A172 (cell line): ENCODE results near the gene FAM83F. TPM values are rescaled to one million over a fixed set of nuclear protein-coding genes. Genes with fewer than 3 reads are reported as not detected.

Experiments
- DNase-seq: peaks from one replicate; pipeline ENCODE4 v3.0.0-alpha.2; 2015; ENCODE audit warnings: low spot score
- total RNA-seq: library from RNA; depleted of rRNA; stranded (reverse); fragments of >200 nt; shearing (Covaris generic); gene quantifications from 2 replicates; pipeline ENCODE4 v1.2.3, GENCODE V29; 2014

The FAM83F gene
- total RNA-seq, 1 experiment from 2014 or later = not detected

DNA sequence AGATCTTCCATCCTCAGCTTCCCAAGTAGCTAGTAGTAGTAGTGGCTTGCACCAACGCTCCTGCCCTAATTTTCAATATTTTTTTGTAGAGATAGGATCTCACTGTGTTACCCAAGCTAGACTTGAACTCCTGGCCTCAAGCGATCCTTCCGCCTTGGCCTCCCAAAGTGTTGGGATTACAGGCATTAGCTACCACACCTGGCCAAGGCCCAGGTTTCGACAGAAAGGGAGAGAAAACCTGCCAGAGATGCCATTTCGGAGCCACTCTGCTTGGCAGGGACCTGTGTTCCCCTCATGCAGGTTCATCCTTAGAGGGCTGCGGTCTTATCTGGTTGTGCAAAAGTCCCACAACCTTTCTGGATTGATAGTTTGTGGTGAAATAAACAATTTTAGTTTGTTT, 41.4 kb downstream of the FAM83F start:
- DNase-seq = no peak

DNA sequence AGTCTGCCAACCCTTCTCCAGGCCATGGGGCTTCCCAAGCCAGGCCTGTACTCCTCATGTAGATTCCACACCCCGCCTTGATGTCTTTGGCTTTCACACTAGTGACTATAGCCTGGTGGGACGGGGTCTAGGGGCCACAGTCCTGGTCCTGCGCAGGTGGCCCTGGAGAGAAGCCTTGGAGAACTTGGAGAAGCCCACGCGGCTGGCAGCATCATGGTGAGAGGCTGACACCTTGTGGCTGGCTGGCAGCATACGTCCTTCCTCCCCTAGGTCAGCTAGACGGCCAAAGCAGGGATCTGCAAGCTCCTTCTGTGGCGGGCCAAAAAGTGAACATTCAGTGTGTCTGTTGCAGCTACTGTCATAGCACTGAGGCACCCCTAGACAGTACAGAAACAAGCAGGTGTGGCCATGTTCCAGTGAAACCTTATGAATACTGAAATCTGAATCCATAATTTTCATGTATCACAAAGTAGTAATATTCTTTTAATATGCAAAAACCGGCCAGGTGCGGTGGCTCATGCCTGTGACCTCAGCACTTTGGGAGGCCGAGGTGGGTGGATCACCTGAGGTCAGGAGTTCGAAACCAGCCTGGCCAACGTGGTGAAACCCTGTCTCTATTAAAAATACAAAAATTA, 42.0 kb downstream of the FAM83F start:
- DNase-seq = peak; percentile 53

DNA sequence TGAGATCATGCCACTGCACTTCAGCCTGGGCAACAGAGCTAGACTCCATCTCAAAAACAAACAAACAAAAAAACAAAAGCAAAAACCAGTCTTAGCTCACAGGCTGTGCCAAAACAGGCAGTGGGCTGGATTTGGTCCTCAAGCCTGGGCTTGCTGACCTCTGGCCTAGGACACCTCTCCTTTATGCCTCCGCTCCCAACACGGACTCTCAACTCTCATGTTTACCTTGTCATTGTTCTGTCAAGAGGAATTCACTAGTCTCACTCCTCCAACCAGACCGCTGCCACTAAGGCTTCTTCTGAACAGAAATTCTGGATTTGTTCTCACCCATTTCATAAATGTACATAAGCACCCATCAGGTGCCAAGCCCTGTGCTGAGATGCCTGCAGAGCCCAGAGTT, 42.6 kb downstream of the FAM83F start:
- DNase-seq = no peak

DNA sequence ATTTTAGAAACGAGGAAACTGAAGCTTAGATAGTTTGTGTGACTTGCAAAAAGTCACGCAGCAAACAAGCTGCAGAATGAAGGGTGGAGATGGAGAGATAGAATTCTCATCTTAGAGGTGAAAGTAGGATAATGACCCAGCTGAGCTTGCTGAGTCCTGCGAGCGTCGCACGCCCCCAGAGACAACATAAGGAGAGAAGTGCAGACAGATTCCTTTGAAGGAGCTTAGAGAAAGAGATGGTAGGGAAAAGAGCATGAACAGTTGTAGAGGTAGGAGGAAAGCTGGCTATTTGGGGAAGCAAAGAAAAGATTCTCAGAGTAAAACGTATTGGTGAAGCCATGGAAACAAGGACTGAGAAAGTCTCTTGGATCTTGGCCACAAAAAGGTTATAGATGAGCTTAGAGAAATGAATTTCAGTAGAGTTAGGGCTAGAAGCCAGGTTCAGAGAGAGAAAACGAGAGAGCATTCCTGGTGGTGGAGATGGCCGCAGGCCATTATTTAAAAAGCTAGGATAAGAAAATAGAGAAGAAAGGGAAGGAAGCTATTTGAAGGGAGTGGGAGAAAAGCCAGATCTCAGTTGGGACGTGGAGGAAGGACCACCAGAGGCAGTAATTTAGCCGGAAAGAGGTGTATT, 44.8 kb downstream of the FAM83F start:
- DNase-seq = no peak

DNA sequence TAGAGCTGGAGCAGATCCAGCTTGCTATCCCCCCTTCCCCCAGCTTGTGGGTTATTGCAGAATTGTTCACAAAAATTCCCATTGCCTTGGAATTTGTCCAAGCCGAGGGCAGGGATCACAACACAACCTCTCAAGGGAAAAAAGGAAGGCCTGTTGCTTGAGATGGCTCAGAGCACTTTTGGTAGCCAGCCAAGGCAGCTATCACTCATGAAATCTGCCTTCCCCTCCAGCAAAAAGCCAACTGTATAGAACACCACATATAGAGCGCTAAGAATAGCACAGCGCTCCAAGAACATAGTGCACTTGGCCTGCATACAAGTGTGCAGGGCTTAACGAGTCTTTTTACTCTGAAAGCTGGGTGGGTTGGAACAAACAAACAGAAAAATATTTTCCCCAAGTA, 46.2 kb downstream of the FAM83F start:
- DNase-seq = no peak

DNA sequence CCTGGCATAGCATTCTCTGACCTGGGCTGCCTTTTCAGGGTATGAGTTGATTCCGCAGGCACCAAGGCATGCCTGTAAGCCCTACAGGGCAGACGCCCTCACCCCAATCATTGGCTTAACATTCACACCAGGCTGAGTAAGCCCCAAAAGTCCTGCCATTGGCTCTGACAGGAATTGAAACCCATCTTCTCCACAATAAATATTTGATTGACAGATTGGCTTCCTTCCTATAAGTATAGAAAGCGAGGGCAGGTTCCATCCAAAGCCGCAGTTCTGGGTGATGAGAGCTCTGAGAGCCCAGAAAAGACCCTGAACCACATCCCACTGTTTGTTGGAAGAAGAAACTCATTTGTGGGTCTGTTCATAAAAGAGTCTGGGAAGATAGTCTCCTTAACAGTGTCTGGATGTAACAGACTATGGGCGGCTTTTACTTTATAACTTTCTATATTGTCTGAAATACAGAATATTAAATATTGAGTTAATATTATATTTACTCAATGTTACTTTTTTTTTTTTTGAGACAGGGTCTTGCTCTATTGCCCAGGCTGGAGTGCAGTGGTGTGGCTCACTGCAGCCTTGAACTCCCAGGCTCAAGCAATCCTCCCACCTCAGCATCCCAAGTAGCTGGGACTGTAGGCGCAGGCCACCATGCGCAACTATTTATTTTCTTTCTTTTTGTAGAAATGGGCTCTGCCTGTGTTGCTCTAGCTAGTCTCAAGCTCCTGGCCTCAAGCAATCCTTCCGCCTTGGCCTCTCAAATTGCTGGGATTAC, 46.8 kb downstream of the FAM83F start:
- DNase-seq = no peak

DNA sequence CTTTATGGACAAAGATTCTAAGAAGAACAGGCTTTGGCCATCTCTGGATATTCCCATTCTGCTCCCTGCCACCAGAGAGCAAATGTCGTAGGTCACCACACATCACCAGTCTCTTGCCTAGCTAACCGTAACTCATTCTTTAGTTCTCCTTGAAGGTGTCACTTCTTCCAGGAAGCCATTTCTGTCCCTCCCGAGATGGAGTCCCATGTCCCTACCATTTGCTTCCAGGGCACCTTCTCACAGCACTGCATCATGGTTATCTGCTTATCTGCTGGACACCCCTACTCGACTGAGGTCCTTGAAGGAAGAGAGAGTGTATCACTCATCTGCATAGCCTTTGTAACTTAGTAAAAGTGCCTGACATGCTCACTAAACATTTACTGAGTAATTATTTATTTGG, 47.6 kb downstream of the FAM83F start:
- no peak for DNase-seq

DNA sequence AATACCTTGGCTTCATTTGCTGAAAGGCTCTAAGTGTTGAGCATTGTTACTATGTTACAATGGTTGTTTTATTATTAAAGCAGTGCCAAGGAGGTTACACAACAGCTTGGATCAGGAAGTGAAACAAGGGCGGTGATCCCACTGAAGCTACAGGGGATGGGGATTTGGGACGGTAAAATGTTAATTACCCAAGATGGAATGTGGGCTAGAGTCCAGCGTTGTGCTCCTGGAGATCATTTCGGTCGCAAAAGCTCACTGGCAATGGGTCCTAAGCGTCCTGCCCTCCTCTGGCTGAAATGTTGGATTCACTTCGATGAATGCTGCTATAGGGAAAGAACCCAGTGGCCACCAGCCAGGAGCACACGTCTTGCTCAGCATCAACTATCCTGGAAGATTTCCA, 48.3 kb downstream of the FAM83F start:
- no peak for DNase-seq

DNA sequence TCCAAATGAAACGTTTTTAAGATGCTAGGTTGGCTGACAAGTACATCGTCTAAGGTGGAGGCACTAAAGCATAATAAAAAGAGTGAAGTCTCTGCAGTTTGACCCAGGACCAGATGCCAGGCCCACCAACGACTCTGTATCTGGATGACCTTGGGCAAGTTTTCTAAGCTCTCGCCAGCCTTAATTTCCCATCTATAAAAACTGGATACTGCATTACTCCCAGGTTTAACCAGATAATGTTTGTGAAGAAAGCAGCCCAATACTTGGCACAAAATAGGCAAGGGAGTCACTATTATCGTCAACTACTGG, 49.0 kb downstream of the FAM83F start:
- DNase-seq = no peak

DNA sequence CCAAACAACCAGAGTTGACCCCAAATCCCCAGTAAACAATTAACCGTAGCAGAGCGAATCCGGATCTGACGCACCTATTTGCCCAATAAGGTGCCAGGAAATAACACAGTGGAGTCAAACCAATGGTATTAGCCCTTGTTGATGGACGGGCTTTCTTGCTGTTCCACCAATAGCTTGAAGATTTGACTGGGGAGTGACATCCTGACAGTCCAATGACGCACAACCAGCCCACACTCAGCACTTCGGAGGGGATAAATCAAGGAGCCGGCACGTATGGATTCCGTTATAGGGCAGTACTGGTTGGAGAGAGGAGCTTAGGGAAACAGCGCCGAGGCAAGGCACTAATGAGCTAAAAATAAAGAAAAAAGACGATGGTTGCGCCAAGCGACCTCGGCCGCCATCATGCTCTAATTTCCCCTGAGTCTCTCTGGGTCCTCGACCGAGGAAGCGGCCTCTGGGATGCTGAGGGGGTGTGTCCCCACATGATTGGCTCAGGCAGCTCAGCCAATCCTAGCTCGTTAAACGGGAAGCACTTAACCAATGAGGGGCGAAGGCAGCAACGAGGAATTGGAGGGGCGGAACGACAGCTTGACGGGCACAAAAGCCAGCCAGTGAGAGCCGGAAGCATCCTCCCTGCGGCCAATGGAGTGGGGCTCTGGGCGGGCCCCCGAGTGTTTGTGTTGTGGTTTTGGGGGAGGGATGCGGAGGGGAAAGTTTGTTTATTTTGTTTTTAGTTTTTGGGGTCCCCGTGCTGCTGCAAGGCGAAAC, 49.5 kb downstream of the FAM83F start:
- DNase-seq = peak; percentile 95

DNA sequence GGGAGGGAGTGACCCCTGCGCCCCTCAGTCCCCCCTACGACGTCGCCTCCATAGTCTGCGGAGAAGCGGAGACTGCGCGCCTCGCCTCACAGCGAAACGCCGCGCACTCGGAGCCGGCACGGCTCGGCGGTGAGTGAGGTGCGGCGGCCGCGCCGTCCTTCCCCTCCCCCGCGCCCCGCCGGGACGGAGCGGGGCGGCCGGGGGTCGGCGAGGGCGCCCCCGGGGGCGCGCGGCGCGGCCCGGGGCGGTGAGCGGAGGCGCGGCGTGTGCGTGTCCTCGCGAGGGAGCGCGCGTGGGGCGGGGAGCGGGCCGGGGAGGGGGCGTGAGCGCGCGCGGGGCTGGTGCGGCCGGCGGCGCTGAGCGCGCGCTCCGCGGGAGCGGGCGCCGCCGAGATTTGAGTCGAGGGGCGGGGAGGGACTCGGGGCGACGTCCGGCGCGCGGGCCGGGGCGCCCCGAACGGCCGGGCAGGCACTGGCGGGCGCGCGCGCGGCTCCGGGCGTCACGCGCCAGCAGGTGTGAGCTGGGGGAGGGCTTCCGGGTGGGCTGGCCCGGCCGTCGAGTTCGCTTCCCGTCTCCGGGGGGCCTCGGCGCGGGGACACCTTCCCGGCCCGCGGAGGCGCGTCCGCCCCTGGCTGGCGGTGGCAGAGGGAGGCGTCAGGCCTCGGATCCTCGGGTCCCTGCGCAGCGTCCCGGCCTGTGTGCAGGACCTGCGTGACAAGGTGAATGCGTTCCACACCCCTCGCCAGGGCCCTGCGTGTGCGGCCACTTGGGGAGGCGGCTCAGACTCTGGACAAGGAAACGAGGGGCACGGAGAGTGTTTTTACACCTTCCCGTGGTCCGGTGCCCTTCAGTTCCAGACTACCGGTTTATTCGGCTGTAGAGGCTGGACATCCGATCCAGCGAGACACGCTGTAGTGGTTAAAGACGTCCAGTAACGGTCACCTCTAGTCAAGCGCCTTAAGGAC, 50.4 kb downstream of the FAM83F start:
- peak; percentile 7 for DNase-seq

DNA sequence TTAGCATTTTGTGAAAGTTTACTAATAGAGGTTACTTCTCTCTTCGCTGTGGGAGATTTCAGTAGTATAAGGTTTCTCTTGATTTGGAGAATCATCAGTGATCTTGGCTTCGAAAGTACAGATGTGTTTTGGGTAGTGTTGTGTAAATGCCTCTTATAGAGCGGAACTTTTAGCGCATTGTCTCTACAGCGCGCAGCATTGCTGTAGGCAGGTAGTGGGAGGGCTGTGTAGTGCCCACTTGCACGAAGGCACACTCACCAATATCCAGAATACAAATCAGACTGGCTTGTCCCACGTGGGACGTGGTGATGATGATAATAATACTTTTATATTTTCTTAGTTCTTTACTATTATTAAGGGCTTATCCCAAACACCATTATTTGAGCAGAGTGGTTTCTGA, 51.4 kb downstream of the FAM83F start:
- DNase-seq = no peak

DNA sequence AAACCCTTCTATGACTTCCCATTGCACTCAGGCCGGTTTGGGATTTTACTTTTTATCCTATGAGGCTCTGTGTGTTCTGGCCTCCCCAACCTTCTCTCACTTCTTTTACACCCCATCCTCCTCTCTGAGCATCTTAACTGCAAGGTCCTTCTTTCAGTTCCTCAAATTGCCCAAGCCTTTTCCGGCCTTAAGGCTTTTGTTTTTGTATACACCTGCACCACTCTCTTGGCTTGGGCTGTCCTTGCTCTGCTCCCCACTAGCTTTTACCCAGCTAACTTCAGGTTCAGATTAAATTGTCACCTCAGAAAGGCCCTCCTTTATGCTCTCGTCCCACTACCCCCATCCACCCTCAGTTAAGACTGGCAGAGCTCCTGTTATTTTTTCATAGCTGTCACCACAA, 55.5 kb downstream of the FAM83F start:
- no peak for DNase-seq

DNA sequence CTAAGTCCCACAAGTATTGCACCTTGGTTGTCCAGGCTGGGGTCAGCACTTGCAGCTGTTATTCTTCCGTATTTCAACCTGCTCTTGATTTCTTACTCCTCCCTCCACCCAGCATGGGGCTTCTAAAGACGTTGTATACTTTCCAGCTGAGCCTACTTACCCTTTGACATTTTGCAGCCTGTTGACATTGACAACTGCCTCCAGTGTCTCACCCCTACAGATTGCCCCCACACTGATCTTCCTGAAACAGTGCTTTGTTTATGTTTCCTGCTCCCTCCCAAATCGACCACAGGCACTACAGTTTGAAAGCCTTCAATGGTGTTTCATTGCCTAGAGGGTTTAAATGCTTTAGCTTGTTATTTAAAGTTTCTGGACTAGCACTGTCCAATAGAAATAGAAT, 56.6 kb downstream of the FAM83F start:
- no peak for DNase-seq

DNA sequence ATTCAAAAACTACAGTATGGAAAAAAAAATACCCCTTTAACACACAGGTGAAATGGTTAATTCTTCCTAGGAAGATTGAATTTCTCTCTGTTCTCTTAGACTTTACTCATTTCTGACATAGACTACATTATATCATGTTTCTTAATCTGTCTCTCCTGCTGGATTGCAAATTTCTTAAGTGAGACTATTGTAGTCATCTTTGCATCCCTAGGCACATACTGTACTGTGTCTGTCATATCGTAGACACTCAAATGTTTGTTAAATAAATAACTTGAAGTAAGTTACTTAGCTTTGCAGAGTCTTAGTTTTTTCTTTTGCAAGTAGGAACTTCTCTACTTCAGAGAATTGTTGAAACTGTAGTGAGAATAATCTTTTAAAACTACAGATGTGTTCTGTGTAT, 58.7 kb downstream of the FAM83F start:
- no peak for DNase-seq

DNA sequence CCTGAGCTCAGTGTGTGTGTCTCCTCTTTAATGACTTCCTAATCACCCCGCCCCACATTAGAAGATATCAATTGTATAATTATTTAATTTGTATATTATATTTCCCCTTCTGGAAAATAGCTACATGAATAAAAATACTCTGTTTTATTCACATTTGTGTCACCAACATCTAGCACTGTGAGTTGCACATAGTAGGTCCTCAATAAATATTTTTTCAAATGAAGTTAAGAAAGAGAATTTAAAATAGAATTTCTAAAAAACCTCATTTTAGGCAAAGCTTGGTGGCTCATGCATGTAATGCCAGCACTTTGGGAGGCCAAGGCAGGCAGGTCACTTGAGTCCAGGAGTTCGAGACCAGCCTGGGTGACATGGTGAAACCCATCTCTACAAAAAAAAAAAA, 59.7 kb downstream of the FAM83F start:
- no peak for DNase-seq

DNA sequence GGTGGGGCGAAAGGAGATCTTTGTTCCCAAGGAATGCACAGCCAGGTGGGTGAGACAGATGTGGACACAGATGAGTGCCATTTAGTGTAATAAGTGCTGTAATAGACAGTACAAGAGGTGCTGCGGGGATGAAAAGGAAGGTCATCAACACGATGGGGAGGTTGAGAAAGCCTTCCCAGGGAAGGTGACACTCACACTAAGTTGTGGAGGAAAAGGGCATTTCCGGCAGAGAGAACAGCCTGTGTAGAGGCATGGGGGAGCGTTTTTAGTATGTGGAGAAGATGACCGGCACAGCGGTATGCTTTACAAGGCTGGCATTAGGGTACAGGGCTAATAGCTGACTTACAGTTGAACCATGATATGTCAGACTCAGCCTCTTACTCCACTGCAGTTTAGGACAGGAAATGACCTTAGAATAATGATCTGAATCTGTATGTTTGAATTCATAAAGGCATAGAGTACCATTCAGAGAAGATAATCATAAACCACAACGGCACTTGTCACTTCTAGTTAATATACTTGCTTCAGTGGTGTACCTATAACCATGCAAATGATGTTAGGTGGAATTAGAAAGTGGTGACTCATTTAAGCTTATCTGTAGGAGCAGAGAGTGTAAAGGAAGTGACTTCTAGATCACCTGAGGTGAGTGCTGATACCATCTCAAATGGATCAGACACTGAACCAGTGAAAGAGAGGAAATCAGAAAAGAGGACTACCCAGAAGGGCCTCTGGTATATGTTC, 60.6 kb downstream of the FAM83F start:
- no peak for DNase-seq

DNA sequence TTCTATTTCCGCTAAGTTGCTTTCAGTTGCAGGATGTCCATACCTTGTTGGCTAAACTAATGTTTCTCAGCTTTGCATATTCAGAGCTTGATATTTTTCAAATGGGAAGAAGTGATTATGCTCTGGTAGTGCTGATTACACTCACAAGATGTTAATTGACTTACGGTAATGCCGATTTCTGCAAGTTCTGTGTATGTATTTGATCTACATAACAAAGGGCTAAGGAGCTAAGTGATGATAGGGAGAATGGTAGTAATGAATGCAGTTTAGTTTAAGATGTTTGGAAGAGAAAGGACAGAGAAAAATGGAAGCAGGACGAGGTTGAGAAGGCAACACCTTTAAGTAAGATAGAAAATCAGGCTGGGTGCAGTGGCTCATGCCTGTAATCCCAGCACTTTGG, 61.4 kb downstream of the FAM83F start:
- no peak for DNase-seq

DNA sequence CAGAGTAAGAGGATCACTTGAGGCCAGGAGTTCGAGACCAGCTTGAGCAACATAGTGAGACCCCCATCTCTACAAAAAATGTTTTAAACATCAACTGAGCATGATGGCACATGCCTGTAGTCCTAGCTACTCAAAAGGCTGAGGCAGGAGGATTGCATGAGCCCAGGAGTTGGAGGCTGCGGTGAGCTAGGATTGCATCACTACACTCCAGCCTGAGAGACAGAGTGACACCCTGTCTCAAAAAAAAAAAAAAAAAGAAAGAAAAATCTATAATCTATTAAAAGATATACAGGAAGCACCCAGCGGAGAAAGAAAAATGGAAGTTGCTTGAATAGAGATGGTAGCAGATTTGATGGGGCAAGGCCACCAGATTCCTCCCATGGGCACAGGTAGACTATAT, 61.8 kb downstream of the FAM83F start:
- no peak for DNase-seq

DNA sequence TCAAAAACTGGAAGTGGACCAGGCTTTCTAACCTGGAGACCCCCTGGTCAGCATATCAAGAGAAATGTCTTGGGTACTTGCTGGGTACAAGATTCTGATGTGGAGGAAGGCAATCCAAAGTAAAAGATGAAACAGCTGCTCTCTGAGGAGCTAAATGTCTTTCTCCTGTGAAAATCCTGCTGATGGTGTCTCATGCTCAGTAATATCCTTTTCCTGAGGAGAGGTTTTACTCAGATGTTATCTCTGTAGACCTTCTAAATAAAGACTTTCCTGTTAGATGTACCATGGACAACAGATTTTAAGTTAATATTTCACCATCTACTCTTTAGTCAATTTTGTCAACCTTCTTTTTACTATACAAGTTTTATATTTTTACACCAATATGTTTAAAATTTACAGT, 62.9 kb downstream of the FAM83F start:
- no peak for DNase-seq

DNA sequence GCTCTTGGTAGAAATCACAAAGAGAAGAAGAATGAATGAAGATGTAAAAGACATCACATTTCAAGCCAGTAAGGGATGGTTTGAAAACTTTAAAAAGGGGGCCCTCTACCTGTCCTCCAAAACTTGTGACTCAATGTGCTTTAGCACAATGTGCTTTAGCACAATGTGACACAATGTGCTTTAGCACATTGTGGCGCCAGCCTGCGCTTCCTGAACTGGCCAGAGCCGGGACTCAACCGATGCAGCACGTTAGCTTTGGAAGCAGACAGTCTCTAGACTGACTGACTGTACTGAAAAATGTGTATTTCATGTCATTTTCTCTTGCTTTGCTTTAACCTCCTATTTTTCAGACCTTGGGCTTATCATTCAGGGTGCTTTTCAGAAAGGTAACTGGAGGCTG, 63.5 kb downstream of the FAM83F start:
- no peak for DNase-seq
